IMR-90 (cell line): ENCODE results near the gene SYNE1. TPM values are rescaled to one million over a fixed set of nuclear protein-coding genes. Genes with fewer than 3 reads are reported as not detected.

Experiments used
- ATAC-seq: fragments of 200-7000 bp; cut with Tn5 transposase; 2 replicates; pipeline ENCODE4 v1.9.1; 2020; ENCODE audit warnings: low read depth, mild to moderate bottlenecking, moderate library complexity
- BruUV-seq: library from RNA; stranded (reverse); fragments of 400-500 nt; replicated peaks from 2 replicates; lab custom pipeline; 2021; lab: Mats Ljungman, UMichigan
- CTCF ChIA-PET: fragments of 300-600 bp; formaldehyde crosslinking; extraction: SDS; loops from one replicate; lab custom pipeline; 2021; ENCODE audit warnings: antibody characterized with exemption; lab: Yijun Ruan, JAX
- POLR2A ChIA-PET: fragments of 300-600 bp; sonication (Branson Sonifier 250); formaldehyde crosslinking; loops from one replicate; lab custom pipeline; 2022; ENCODE audit warnings: antibody characterized with exemption; ENCODE audit not compliant: unreplicated experiment; lab: Charles Lee
- DNase-seq: peaks from one replicate; pipeline ENCODE4 v3.0.0; 2013
- H2AFZ ChIP-seq: replicated peaks from 2 replicates; pipeline ENCODE3; 2013; ENCODE audit warnings: low read length, mild to moderate bottlenecking; ENCODE audit not compliant: poor library complexity
- H2AK5ac ChIP-seq: 2 replicates; pipeline ENCODE4 v1.6.1; 2013; ENCODE audit warnings: low read depth, low read length, inconsistent platforms
- H2AK9ac ChIP-seq: replicated peaks from 2 replicates; pipeline ENCODE3; 2013; ENCODE audit warnings: mild to moderate bottlenecking, low read depth, low read length, moderate library complexity; ENCODE audit not compliant: poor library complexity
- H2BK120ac ChIP-seq: 2 replicates; pipeline ENCODE4 v1.6.1; 2013; ENCODE audit warnings: low read depth, low read length, inconsistent platforms
- H2BK15ac ChIP-seq: 3 replicates; pipeline ENCODE4 v1.6.1; 2013; ENCODE audit warnings: low read depth, low read length, inconsistent platforms
- H2BK20ac ChIP-seq: 2 replicates; pipeline ENCODE4 v1.6.1; 2013; ENCODE audit warnings: low read depth, mild to moderate bottlenecking, inconsistent platforms, low read length, moderate library complexity
- H2BK5ac ChIP-seq: 2 replicates; pipeline ENCODE4 v1.6.1; 2013; ENCODE audit warnings: mild to moderate bottlenecking, low read depth, low read length, inconsistent platforms; ENCODE audit not compliant: poor library complexity, severe bottlenecking
- H3K14ac ChIP-seq: replicated peaks from 2 replicates; pipeline ENCODE4 v1.6.1; 2013; ENCODE audit warnings: low read depth, low read length, inconsistent platforms
- H3K18ac ChIP-seq: 2 replicates; pipeline ENCODE4 v1.6.1; 2013; ENCODE audit warnings: low read depth, low read length, control low read depth
- H3K23ac ChIP-seq: 2 replicates; pipeline ENCODE4 v1.6.1; 2013; ENCODE audit warnings: low read depth, low read length, inconsistent platforms
- H3K27ac ChIP-seq: 2 replicates; pipeline ENCODE4 v1.5.1; 2013; ENCODE audit warnings: mild to moderate bottlenecking, control low read depth, low read length; ENCODE audit not compliant: insufficient read depth
- H3K27me3 ChIP-seq: 2 replicates; pipeline ENCODE4 v1.6.1; 2013; ENCODE audit warnings: low read length; ENCODE audit not compliant: control insufficient read depth, insufficient read depth
- H3K36me3 ChIP-seq: 2 replicates; pipeline ENCODE4 v1.6.1; 2013; ENCODE audit warnings: low read length, mixed read lengths; ENCODE audit not compliant: control insufficient read depth, insufficient read depth
- H3K4ac ChIP-seq: 2 replicates; pipeline ENCODE4 v1.6.1; 2013; ENCODE audit warnings: low read depth, low read length, inconsistent platforms
- H3K4me1 ChIP-seq: 2 replicates; pipeline ENCODE4 v1.6.1; 2013; ENCODE audit warnings: low read length, mixed read lengths; ENCODE audit not compliant: control insufficient read depth, insufficient read depth
- H3K4me2 ChIP-seq: 2 replicates; pipeline ENCODE4 v1.6.1; 2013; ENCODE audit warnings: low read depth, mild to moderate bottlenecking, control low read depth, low read length, moderate library complexity
- H3K4me3 ChIP-seq: 2 replicates; pipeline ENCODE4 v1.5.1; 2013; ENCODE audit warnings: low read depth, mild to moderate bottlenecking, control low read depth, low read length, moderate library complexity; ENCODE audit not compliant: insufficient read depth
- H3K56ac ChIP-seq: 2 replicates; pipeline ENCODE4 v1.6.1; 2013; ENCODE audit warnings: low read length, inconsistent platforms; ENCODE audit not compliant: insufficient read depth; ENCODE audit errors: extremely low read depth
- H3K79me1 ChIP-seq, 2 experiments: 2 replicates each; pipeline ENCODE4 v1.6.1; 2013; ENCODE audit warnings: low read length in 2 of 2, inconsistent platforms in 1 of 2, low read depth in 1 of 2
- H3K9ac ChIP-seq: 2 replicates; pipeline ENCODE4 v1.6.1; 2013; ENCODE audit warnings: low read depth, low read length, control low read depth
- H3K9me1 ChIP-seq: 2 replicates; pipeline ENCODE4 v1.6.1; 2013; ENCODE audit warnings: low read length, inconsistent platforms; ENCODE audit not compliant: insufficient read depth
- H3K9me3 ChIP-seq: 2 replicates; pipeline ENCODE4 v1.6.1; 2013; ENCODE audit warnings: low read length; ENCODE audit not compliant: control insufficient read depth, insufficient read depth
- H4K20me1 ChIP-seq: 2 replicates; pipeline ENCODE4 v1.6.1; 2013; ENCODE audit warnings: low read length, inconsistent platforms; ENCODE audit not compliant: insufficient read depth
- H4K5ac ChIP-seq: 2 replicates; pipeline ENCODE4 v1.6.1; 2013; ENCODE audit warnings: mild to moderate bottlenecking, low read depth, low read length, control low read depth
- H4K8ac ChIP-seq, 2 experiments: 2 replicates each; pipeline ENCODE4 v1.6.1; 2013; ENCODE audit warnings: low read depth in 2 of 2, low read length in 2 of 2, control low read depth in 1 of 2, inconsistent platforms in 1 of 2
- H4K91ac ChIP-seq: 2 replicates; pipeline ENCODE4 v1.6.1; 2013; ENCODE audit warnings: low read depth, low read length, inconsistent platforms; ENCODE audit not compliant: insufficient read depth
- BHLHE40 ChIP-seq: fragments of 150-350 bp; IDR thresholded peaks from 2 replicates; pipeline ENCODE4 v1.6.1; 2016; ENCODE audit warnings: mild to moderate bottlenecking, low read depth, low read length
- CEBPB ChIP-seq: IDR thresholded peaks from 2 replicates; pipeline ENCODE4 v1.6.1; 2012; ENCODE audit warnings: low read depth, low read length, improper control_type of control experiment
- CHD1 ChIP-seq: IDR thresholded peaks from 2 replicates; pipeline ENCODE4 v1.6.1; 2012; ENCODE audit warnings: low read depth, low read length, improper control_type of control experiment
- CTCF ChIP-seq: conservative IDR thresholded peaks from 2 replicates; pipeline ENCODE4 v1.5.1; 2012; ENCODE audit warnings: mild to moderate bottlenecking, low read depth, low read length, improper control_type of control experiment
- MAFK ChIP-seq: IDR thresholded peaks from 2 replicates; pipeline ENCODE4 v1.6.1; 2012; ENCODE audit warnings: low read depth, low read length, improper control_type of control experiment
- MAZ ChIP-seq: IDR thresholded peaks from 2 replicates; pipeline ENCODE4 v1.6.1; 2012; ENCODE audit warnings: low read depth, mild to moderate bottlenecking, low read length, improper control_type of control experiment, moderate library complexity, borderline replicate concordance
- NFE2L2 ChIP-seq: fragments of 150-350 bp; IDR thresholded peaks from 2 replicates; pipeline ENCODE4 v1.6.1; 2016; ENCODE audit warnings: low read depth, mild to moderate bottlenecking, low read length
- POLR2A ChIP-seq: IDR thresholded peaks from 2 replicates; pipeline ENCODE4 v1.6.1; 2012; ENCODE audit warnings: mild to moderate bottlenecking, low read depth, low read length
- RAD21 ChIP-seq: IDR thresholded peaks from 2 replicates; pipeline ENCODE4 v1.6.1; 2012; ENCODE audit warnings: low read length, improper control_type of control experiment
- RCOR1 ChIP-seq: IDR thresholded peaks from 2 replicates; pipeline ENCODE4 v1.6.1; 2012; ENCODE audit warnings: mild to moderate bottlenecking, low read length, improper control_type of control experiment; ENCODE audit not compliant: insufficient replicate concordance
- RFX5 ChIP-seq: IDR thresholded peaks from 2 replicates; pipeline ENCODE4 v1.8.0; 2012; ENCODE audit warnings: low read depth, mild to moderate bottlenecking, low read length, moderate library complexity
- SMC3 ChIP-seq: fragments of 150-350 bp; IDR thresholded peaks from 2 replicates; pipeline ENCODE4 v1.6.1; 2016; ENCODE audit warnings: low read depth, mild to moderate bottlenecking, antibody characterized with exemption, low read length, moderate library complexity
- WGBS, 2 experiments: methylation state at CpG; one replicate each; pipeline versions ENCODE4 v1.1.5 to v1.1.7; 2013; ENCODE audit warnings: missing lambda C conversion rate in 2 of 2; ENCODE audit not compliant: insufficient read length in 1 of 2; ENCODE audit errors: extremely low coverage in 2 of 2; 5-methylcytosine and 5-hydroxymethylcytosine counted together
- dilution Hi-C: fragments of 300-500 bp; cut with HindIII; formaldehyde crosslinking; loops from one replicate; pipeline ENCODE4 v1.14.3; 2018; ENCODE audit warnings: low sequenced_read_pairs; ENCODE audit not compliant: unreplicated experiment
- in situ Hi-C: fragments of 300-500 bp; cut with MboI; formaldehyde crosslinking; loops from 3 replicates; pipeline ENCODE4 v1.14.3; 2019; ENCODE audit warnings: low sequenced_read_pairs, inconsistent platforms, mixed read lengths
- intact Hi-C: fragments of 100-400 bp; cut with micrococcal nuclease; formaldehyde crosslinking; loops from 2 replicates; pipeline ENCODE4 v1.10.0; 2022
- polyA plus RNA-seq, 3 experiments: library from polyadenylated mRNA; depleted of rRNA; stranded (reverse); fragments of >200 nt; gene quantifications; 2 replicates each; pipeline ENCODE4 v1.2.3, GENCODE V29; 2012; ENCODE audit warnings: low replicate concordance in 1 of 3
- total RNA-seq: library from RNA; depleted of rRNA; stranded (reverse); fragments of >200 nt; gene quantifications from 2 replicates; pipeline ENCODE4 v1.2.3, GENCODE V29; 2012
- TF ChIP-seq, protein P1 (sequence below): fragments of 150-350 bp; IDR thresholded peaks from 2 replicates; pipeline ENCODE4 v1.6.1; 2016; ENCODE audit warnings: low read depth, mild to moderate bottlenecking, low read length, moderate library complexity, borderline replicate concordance

SYNE1 gene
- total and polyA plus RNA-seq, 2 of the 4 experiments (the other 2 are of a cell fraction) = 34.1 to 159 TPM

DNA sequence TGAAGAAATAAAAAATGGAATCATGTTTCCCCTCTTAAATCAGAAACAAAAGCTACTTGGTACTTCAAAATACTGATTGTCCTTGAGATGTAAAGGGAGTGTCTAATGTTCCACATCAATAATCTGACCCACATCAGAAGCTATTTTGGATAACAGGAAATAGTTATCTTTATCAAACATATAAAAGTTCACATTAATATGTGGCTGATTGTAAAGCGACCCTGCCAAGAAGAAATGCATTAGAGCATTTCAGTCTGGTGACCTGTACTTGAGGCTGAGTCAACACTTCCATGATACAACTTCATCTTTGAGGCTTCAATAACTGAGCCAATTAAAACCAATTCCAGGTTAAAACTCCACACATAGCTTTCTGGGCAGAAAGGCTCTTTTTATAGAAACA lies 31.8 kb downstream of the SYNE1 start:
- CTCF ChIA-PET = interaction anchor here (1.1 kb wide), 1 partner anchor 10 kb away, joined by 3 read pairs; no protein-coding TSS in a partner anchor
- no peak for ATAC-seq

More for the DNA sequence above, 31.8 kb downstream of the SYNE1 start:
- no peaks in the 10 kb centered on the region; the same call in 1 of the 2 replicates for H3K9me1 ChIP-seq
- H2BK20ac ChIP-seq = no peak overlapping the region
- no CpG with 5 or more reads among the region's 1 CpG for WGBS, 2 experiments
- peak; percentile 58 for DNase-seq
- no peak overlapping the region for H3K4me3 ChIP-seq
- H2AFZ ChIP-seq = no peak overlapping the region
- dilution Hi-C loops = no loop called here
- H2BK120ac ChIP-seq = no peak overlapping the region
- H3K27ac ChIP-seq = no peak overlapping the region
- in situ Hi-C loops = no loop called here
- no peak overlapping the region for H2AK9ac ChIP-seq
- no peaks in the 10 kb centered on the region for H3K36me3 ChIP-seq
- no peak overlapping the region for H4K91ac ChIP-seq
- H3K56ac ChIP-seq = no peak overlapping the region
- POLR2A ChIA-PET = no interaction called here
- no peak overlapping the region for H3K4me2 ChIP-seq
- H4K5ac ChIP-seq = no peak overlapping the region
- no peaks in the 10 kb centered on the region for H3K9me3 ChIP-seq
- intact Hi-C loops = no loop called here
- no peak overlapping the region for H4K8ac ChIP-seq
- no peak overlapping the region for H3K9ac ChIP-seq
- H2AK5ac ChIP-seq = no peak overlapping the region
- no peak overlapping the region for H3K18ac ChIP-seq
- peaks cover 4 to 16% of the 10 kb centered on the region in 2 experiments; a peak in 3 of 4 replicates for H3K79me1 ChIP-seq
- no peaks in the 10 kb centered on the region for H3K4me1 ChIP-seq
- H3K4ac ChIP-seq = no peak overlapping the region
- H3K14ac ChIP-seq = no peak overlapping the region
- H3K27me3 ChIP-seq = no peaks in the 10 kb centered on the region
- H2BK5ac ChIP-seq = no peak overlapping the region
- no peak overlapping the region for H2BK15ac ChIP-seq
- no peak overlapping the region for H3K23ac ChIP-seq
- no peaks in the 10 kb centered on the region for H4K20me1 ChIP-seq
- BruUV-seq = no TSS peak
- TF ChIP-seq RAD21 (no peak), MAFK (no peak), SMC3 (no peak), RFX5 (no peak), CEBPB (no peak), RCOR1 (no peak), NFE2L2 (no peak), POLR2A (no peak), MAZ (no peak), CTCF (no peak), CHD1 (no peak), BHLHE40 (no peak)
- TF ChIP-seq, protein P1, sequence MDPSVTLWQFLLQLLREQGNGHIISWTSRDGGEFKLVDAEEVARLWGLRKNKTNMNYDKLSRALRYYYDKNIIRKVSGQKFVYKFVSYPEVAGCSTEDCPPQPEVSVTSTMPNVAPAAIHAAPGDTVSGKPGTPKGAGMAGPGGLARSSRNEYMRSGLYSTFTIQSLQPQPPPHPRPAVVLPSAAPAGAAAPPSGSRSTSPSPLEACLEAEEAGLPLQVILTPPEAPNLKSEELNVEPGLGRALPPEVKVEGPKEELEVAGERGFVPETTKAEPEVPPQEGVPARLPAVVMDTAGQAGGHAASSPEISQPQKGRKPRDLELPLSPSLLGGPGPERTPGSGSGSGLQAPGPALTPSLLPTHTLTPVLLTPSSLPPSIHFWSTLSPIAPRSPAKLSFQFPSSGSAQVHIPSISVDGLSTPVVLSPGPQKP = no peak
